ENCODE results near the gene FOXP3. TPM values are rescaled to one million over a fixed set of nuclear protein-coding genes. Genes with fewer than 3 reads are reported as not detected.

FOXP3 gene
- total RNA-seq (2021), result 0.68 and 0.81 TPM in 2 replicates
- long read RNA-seq, result 0 reads

GRCh38 chrX:49264460-49264859 is at the start of gene FOXP3:
Gene FOXP3, minus strand, starts transcription at chrX:49264710. Its CDS starts 6,205 bp downstream, at chrX:49258505.
- no peak within 1 kb of the TSS for H4K91ac ChIP-seq (ENCODE audit: insufficient read length, low read depth, low read length)
- no peak within 1 kb of the TSS for H3K23ac ChIP-seq (ENCODE audit: insufficient read length, low read depth, low read length)
- peaks cover 8 to 9% of the 10 kb centered on the region in 2 experiments for H3K4me1 Mint-ChIP-seq
- H3K27ac Mint-ChIP-seq, result no peak within 1 kb of the TSS; a peak in 1 of 7 replicates
- no peak within 1 kb of the TSS for H2BK5ac ChIP-seq (ENCODE audit: insufficient read length, low read length)
- H2BK120ac ChIP-seq (ENCODE audit: low read depth, low read length, poor library complexity, severe bottlenecking), result no peak within 1 kb of the TSS
- no peak within 1 kb of the TSS for H2AFZ ChIP-seq (ENCODE audit: low read length)
- H4K8ac ChIP-seq (replicated peaks; ENCODE audit: insufficient read length, low read depth, low read length), result no peak within 1 kb of the TSS
- H3K4me3 Mint-ChIP-seq, result no peak within 1 kb of the TSS
- no peak within 1 kb of the TSS for H3K56ac ChIP-seq (ENCODE audit: insufficient read length, low read depth, low read length)
- no peak within 1 kb of the TSS for H3K4me2 ChIP-seq (ENCODE audit: insufficient read depth, insufficient read length, low read length)
- H3K27me3 Mint-ChIP-seq (ENCODE audit: low read depth), result peaks cover 13% of the 10 kb centered on the region
- no peaks in the 10 kb centered on the region for H3K79me2 ChIP-seq (ENCODE audit: insufficient read depth, low read length)
- H3K27me3 ChIP-seq (ENCODE audit: insufficient read depth, low read length), result no peaks in the 10 kb centered on the region
- H3K9me3 Mint-ChIP-seq, result peaks cover 81 to 84% of the 10 kb centered on the region in 2 experiments
- peaks cover 4 to 8% (median 5%) of the 10 kb centered on the region in 3 experiments; a peak in 6 of 7 replicates for H3K36me3 Mint-ChIP-seq (ENCODE audit: insufficient read depth in 1 of 3, low read depth in 3 of 3)
- H3K18ac ChIP-seq (ENCODE audit: insufficient read length, low read depth, low read length), result no peak within 1 kb of the TSS
- no peak within 1 kb of the TSS for H4K5ac ChIP-seq (ENCODE audit: insufficient read length, low read depth, low read length)
- no peak within 1 kb of the TSS for H3T11ph ChIP-seq (ENCODE audit: low read length)
- no peak within 1 kb of the TSS for H3K27ac ChIP-seq (ENCODE audit: insufficient read length, low read depth, low read length)
- H3K9ac ChIP-seq (ENCODE audit: extremely low read depth, insufficient read length, low read length), result no peak within 1 kb of the TSS
- H3K4ac ChIP-seq (ENCODE audit: low read depth, low read length), result no peak within 1 kb of the TSS
- no peaks in the 10 kb centered on the region for H3K79me1 ChIP-seq (ENCODE audit: insufficient read depth, low read depth, low read length, poor library complexity, severe bottlenecking)
- H3K4me1 ChIP-seq (ENCODE audit: insufficient read depth, low read length), result no peaks in the 10 kb centered on the region
- H2BK12ac ChIP-seq (ENCODE audit: insufficient read length, low read depth, low read length), result no peak within 1 kb of the TSS
- no peak within 1 kb of the TSS for H2AK5ac ChIP-seq (ENCODE audit: insufficient read length, low read length)
- H3K9me3 ChIP-seq (ENCODE audit: control insufficient read depth, low read depth, low read length), result peaks cover 25% of the 10 kb centered on the region
- TF ChIP-seq CTCF (conservative IDR thresholded peaks at IDR 0.05), result no peak
- H3K23me2 ChIP-seq (ENCODE audit: insufficient read length, low read depth, low read length, poor library complexity, severe bottlenecking), result no peaks in the 10 kb centered on the region
- no peak for DNase-seq
- H4K20me1 ChIP-seq (ENCODE audit: control insufficient read depth, insufficient read depth, insufficient read length), result no peaks in the 10 kb centered on the region
- no CpG with 5 or more reads among the region's 11 CpGs for WGBS (ENCODE audit: extremely low coverage, insufficient read length, low lambda C conversion rate)
- H3K14ac ChIP-seq (ENCODE audit: insufficient read depth, low read length), result no peak within 1 kb of the TSS
- no peak within 1 kb of the TSS for H2BK20ac ChIP-seq (ENCODE audit: low read depth, low read length, poor library complexity, severe bottlenecking)
- no peak within 1 kb of the TSS for H2BK15ac ChIP-seq (ENCODE audit: low read depth, low read length)
